Myocyte (in vitro differentiated cells): Measurements from ENCODE around the gene FHDC1. TPM values are rescaled to one million over a fixed set of nuclear protein-coding genes. Genes with fewer than 3 reads are reported as not detected.
"Not testable (repeated sequence)": the region's sequence is repeated elsewhere in the genome, so short reads cannot be mapped to it uniquely, and the experiment has no call there.

Experiments used
- DNase-seq: peaks from one replicate; pipeline ENCODE4 v3.0.0-alpha.2; 2012; ENCODE audit warnings: low read depth
- polyA plus RNA-seq: library from polyadenylated mRNA; unstranded; fragments of >200 nt; gene quantifications from one replicate; pipeline ENCODE4 v1.2.1, GENCODE V29; 2012; ENCODE audit warnings: missing spikeins
- total RNA-seq: library from RNA; depleted of rRNA; stranded (reverse); fragments of >200 nt; gene quantifications from 2 replicates; pipeline ENCODE4 v1.2.3, GENCODE V29; 2014

Gene FHDC1, protein sequence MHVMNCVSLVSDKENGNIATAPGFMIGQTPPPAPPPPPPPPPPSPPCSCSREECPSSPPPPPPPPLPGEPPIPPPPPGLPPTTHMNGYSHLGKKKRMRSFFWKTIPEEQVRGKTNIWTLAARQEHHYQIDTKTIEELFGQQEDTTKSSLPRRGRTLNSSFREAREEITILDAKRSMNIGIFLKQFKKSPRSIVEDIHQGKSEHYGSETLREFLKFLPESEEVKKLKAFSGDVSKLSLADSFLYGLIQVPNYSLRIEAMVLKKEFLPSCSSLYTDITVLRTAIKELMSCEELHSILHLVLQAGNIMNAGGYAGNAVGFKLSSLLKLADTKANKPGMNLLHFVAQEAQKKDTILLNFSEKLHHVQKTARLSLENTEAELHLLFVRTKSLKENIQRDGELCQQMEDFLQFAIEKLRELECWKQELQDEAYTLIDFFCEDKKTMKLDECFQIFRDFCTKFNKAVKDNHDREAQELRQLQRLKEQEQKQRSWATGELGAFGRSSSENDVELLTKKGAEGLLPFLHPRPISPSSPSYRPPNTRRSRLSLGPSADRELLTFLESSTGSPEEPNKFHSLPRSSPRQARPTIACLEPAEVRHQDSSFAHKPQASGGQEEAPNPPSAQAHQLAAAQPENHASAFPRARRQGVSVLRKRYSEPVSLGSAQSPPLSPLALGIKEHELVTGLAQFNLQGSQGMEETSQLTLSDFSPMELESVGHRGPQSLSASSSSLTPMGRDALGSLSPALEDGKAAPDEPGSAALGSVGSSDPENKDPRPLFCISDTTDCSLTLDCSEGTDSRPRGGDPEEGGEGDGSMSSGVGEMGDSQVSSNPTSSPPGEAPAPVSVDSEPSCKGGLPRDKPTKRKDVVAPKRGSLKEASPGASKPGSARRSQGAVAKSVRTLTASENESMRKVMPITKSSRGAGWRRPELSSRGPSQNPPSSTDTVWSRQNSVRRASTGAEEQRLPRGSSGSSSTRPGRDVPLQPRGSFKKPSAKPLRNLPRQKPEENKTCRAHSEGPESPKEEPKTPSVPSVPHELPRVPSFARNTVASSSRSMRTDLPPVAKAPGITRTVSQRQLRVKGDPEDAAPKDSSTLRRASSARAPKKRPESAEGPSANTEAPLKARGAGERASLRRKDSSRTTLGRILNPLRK
- 0.72 and 0.73 TPM in 2 replicates for total RNA-seq
- 0.45 TPM for polyA plus RNA-seq

DNA sequence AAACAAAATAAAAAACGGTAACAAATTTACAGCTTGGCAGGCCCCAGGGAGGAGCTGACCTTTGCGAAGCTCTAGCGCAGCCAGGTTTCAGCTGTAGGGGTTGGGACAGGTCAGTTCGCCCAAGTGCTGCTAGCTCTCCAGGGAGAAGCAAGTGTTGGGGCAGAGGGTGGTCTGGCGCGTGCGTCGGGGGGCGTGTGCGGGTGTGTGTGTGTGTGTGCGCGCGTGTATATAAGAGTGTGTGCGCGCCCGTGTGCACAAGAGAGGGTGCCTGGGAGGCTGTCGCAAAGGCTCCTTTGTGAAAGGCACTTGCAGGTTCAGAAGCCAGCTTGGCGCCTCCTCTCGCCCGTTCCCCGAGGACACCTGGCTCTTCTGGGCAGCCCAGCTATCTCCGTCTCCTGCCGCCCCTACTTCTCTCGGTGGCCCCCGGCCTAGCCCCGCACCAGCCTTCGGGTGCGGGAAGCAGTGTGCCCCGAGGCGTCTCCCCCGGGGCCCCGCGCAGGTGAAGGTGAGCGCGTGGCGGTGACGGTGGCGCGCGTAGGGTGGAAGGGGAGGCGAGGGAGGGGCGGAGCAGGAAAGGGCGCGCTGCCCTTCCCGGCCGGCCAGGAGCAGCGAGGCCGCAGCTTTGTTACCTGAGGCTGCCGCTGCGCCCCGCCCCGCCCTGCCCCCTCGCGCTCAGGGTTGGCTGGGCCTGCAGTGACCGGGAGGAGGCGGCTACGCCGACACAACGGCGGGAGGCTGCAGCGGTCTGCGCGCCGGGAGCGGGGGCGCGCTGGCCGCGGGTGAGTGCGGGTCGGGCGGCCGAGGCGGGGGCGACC is at the start of gene FHDC1:
FHDC1 (plus strand) TSS at position 693 of the 815 bp plus-strand sequence. CDS start 6,735 bp downstream, outside the sequence.
- DNase-seq, result peak; percentile 4

DNA sequence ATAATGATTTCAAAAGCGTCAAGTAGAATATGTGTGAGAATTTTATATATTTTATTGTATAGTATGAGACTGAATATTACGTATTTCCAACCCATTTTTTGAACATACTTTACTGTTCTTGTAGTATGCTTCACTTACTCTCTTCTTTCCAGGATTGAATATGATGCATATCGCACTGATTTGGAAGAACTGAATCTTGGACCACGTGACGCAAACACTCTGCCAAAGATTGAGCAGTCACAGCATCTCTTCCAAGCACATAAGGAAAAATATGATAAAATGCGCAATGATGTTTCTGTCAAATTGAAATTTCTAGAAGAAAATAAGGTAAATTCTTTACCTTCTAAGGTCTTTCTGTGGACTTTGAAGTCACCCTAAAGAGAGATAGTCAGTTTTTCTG is 48.1 kb upstream of the FHDC1 start:
- DNase-seq, result no peak

DNA sequence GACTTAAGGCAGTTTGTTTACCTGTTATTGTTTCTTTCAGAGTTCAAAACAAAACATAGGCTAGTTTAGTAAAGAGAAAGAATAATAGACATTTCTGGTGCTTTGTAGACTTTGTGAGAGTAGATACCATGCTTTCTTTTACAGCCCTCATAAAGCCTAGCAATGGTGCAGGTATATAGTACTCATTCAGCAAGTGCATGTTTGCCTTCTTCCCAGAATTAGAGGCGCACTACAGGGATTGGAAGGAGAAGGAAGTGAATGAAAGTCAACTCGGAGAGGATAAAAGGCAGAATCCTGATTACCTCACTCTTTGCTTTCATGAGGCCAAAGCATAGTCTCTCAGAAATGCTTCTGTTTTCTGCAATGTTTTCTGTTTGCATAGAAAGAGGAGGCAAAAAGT is 43.1 kb upstream of the FHDC1 start:
- DNase-seq, result no peak

DNA sequence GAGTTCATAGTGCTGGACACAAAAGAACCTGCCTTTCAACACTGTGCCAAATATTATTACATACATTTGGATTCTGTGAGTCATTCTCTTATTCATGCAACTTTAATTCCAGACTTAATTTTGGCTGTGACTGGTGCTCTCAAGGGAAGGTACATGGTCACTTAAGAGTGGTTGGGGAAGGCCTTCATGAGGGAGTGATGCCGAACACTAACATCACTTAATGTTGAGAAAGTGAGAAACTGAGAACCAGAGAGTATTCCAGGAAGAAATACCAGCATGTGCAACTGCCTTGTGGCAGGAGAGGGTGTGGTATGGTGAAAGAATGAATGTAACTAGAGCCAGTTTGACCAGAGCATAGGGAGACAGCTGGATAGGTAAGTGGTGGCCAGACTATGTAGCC is 41.5 kb upstream of the FHDC1 start:
- DNase-seq, result peak; percentile 16

DNA sequence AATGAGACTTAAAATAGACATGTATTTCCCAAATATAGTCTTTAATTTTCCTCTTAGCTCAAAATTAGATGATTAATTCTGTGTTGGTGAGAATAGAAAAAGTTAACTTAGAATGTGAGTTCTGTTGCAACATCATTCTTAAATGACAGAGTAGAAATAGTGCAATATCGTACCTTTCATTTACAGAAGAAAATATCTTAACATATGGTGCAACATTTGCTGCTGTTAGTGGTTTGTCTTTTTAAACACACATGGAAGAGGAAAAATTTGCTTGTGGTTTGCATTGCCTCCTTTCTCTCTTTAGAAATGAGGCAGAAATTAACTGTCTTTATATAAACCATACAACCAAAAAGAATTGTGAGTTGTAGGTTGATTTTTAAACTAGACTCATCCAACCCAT is 39.3 kb upstream of the FHDC1 start:
- DNase-seq, result no peak

DNA sequence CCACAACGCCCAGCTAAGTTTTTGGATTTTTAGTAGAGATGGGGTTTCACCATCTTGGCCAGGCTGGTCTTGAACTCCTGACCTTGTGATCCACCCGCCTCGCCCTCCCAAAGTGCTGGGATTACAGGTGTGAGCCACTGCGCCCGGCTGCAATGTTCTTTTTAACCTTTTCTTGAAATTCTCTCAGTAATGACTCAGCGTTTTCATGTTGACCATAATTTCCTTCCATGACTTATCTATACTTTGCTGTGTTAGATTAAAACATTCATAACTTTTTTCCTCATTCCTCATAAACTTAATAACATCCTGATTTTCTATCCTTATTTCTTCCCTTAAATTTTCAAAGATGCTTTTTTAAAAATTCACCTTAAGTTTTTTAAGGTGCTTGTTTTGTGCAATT is 38.0 kb upstream of the FHDC1 start:
- not testable (repeated sequence) for DNase-seq

DNA sequence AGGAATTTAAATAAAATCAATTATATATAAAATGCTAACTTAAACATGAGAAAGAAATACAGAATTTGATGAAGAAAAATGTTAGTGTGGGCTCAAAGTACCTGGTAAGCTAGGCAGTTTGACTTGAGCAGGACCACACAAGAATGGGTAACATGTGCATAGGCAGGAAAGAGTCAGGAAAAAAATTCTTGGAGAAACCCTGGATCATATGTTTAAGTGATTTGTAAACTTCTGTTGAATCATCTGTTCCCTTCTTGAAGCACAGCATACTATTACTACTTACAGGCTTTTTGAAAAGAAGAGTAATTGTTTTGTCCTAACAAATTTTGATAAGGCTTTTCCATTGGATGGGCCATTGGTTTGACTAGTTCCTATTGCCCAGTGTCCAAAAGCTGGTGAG is 37.5 kb upstream of the FHDC1 start:
- DNase-seq, result no peak

DNA sequence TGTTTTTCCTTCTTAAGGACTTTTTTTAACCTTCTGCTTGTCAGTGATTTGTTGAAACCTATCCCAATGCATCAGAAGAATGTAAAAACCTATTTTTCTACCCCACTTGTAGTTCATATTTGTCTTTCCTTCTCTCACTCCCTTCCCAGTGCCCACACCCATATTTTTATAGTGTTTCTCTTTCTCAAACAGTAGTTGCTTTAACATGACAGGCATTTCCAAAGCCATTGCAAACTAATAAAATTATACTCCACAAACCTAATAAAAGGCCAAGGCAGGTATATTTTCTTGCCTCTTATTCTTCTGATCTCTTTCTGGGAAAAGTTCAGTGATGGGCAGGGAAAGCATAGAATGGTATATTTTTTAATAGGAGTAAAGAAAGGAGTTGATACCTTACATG is 35.7 kb upstream of the FHDC1 start:
- no peak for DNase-seq

DNA sequence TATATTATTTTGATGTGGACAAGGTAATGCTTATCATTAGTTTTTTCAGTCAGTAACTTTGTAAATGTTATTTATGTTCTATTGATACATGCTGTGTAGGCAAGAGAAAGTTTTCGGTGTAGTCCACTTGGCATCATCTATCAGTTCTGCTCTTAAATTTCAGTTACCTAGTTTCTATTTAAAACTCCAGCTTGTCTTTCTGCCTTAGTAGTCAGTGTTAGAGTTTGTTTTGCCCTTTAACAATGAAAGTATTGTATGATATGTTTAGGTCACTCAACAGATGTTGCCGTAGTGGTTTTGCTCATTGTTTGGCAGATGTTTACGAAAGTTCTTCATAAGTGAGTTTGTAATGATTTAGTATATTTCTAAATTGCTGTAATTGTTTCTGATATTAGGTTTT is 34.9 kb upstream of the FHDC1 start:
- peak; percentile 6 for DNase-seq

DNA sequence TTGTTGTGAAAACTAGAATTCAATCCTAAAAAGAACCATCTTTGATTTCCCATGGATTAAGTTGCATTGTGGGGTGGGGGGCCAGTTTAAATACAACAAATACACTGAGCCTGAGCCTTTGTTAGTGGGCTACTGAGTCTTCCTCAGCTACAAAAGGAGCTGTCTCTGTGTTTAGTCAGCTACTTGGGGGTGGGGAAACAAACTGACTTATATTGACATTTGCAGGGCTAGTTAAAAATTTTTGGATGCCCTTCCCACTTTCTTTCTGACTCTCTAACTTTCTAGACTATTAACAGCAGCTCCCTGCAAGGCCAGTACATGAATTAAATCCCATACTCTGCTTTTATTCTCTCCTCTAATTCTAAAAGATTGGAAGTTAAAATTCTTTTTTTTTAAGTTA is 32.5 kb upstream of the FHDC1 start:
- no peak for DNase-seq

DNA sequence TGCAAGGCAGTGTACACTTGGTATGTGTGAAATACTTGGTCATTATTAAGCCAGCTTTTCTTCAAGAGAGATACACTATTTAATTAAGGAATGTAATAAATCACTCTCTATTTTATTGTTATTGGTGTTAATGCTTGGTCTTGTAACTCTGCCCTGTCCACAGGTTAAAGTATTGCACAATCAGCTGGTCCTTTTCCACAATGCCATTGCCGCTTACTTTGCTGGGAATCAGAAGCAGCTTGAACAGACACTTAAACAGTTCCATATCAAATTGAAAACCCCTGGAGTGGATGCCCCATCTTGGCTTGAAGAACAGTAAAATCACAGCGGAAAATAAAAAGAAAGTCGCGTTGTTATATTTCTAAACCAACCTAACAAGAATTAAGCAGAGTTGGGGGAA is 26.2 kb upstream of the FHDC1 start:
- DNase-seq, result no peak

DNA sequence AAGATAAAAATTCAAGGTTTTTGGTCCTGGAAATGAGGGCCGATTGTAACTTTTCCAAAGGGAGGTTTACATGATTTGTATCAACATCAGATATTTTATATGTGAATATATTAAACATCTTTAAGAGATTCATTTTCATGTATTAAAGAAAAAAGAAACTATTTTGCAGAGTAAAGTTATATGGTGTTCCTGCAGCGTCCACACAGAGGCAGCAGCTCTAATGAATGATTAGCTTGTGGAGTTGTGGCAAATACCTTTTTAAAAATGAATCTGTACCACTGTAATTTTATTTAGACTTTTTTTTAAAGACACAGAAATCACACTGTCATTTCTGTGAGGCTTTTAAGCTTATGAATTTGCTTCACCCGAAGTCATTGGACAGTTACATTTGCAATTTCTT is 25.6 kb upstream of the FHDC1 start:
- no peak for DNase-seq

DNA sequence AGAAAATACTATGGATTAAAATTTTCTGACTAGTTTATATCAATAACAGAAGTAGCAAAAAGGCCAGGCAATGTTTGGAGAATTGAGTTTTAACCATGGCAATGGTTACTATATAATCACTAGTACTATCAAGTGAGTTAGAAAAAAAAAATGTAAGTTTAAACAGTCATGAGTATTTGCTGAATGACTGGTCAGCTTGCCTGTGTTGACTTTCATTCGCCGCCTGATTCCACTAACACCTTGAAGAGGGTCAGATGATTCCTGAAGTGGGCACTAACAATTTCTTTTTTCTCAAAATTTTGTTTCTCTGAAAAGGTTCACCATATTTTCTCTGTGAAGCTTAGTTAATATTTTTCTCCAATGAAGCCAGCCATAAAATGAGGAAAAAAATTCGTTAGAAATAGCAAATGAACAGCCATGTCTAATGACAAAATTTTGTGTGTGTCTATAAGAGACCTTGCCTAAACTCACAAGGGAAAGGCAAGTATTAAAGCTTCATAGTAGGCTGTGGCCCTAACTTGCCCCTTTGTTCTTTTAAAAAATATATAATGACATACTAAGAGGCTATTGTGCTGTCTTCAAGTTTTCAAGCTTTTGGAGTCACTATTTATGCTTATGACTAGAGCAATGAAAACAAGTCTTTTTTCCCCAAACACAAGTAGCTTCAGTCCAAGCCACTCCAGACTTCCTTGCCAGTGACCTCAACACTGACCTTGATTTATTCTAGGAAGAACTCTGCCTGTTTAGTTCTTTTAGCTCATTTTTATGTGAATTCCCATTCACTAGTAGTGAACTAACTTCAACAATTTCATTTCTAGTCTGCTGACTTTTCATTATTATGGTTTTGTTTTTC is 18.4 kb upstream of the FHDC1 start:
- no peak for DNase-seq

DNA sequence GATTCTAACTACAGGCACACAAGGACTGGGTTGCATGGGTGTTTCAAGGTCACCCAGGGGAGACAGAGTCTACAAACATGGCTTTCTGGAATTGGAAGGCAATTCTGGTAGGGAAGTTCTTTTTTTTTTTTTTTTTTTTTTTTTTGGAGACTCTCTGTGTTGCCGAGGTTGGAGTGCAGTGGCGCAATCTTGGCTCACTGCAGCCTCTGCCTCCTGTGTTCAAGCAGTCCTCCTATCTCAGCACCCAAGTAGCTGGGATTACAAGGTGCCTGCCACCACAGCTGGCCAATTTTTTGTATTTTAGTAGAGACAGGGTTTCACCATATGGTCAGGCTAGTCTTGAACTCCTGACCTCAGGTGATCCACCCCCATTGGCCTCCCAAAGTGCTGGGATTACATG is 16.3 kb upstream of the FHDC1 start:
- no peak for DNase-seq

DNA sequence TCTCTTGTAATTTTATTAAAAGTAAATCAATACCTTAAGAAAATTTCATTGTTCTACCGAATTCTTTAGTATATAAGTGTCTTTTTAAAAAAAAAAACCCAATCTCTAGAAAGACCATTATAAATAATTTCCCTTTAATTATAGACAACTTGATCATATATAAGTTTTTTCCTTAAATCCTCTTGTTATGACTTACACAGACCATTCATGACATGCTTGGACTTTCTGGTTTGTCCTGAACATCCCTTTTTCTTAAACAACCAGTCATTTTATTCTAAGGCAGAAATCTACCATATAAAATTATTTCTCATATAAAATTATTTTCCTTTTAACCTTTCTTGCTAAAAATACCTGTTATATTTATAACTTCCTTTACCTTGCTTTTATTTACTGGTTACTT is 15.4 kb upstream of the FHDC1 start:
- DNase-seq, result no peak

DNA sequence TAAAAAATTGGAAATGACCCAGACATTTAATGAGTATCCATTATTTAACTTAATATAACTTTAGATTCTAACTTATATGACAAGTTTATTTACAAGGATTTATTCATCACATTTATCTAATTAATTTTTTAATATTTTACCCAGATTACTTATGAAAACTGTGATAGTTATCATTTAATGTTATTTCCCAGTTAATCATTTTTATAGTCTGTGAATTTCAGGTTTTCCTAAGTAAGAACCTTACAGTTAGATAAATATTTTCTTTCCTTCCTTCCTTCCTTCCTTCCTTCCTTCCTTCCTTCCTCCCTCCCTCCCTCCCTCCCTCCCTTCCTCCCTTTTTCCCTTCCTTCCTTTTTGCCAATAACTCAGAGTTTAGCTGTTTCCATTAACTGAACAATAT is 14.8 kb upstream of the FHDC1 start:
- DNase-seq, result no peak

DNA sequence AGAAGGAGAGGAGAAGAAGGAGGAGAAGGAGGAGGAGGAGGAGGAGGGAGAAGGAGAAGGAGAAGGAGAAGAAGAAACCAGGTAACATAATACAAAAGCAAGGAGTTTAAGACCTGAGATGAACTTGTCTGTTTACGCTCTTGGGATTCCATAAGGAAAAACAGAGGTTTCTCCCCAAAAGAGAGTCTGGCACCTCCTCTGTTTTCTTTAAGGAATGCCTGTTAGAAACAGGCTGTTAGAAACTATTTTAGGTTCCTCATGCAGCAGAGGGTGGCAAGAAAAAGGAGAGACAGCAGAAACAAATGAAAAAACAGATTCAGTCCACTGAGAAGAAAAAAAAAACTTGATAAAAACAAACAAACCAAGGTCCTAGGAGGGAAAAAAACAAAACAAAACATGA is 10.3 kb upstream of the FHDC1 start:
- DNase-seq, result no peak

DNA sequence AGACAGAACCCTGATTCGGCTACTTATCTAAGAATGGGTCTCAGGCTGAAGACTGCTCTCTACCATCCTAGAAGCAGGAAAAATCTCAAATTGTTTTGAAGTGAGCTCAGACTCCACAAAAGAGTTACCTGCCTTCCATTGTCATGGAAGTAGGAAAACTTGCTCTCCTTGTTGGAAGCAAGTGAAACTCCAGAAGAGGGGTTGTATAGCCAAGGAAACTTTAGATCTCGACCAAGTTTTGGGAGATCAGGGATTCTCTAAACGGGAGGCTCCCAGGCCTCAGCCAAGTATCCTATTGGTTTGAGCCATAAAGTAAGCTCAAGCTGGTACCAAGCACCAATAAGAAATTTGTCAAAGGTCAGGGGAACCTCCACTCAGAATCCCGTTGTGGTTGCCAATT is 9.2 kb upstream of the FHDC1 start:
- DNase-seq, result no peak

DNA sequence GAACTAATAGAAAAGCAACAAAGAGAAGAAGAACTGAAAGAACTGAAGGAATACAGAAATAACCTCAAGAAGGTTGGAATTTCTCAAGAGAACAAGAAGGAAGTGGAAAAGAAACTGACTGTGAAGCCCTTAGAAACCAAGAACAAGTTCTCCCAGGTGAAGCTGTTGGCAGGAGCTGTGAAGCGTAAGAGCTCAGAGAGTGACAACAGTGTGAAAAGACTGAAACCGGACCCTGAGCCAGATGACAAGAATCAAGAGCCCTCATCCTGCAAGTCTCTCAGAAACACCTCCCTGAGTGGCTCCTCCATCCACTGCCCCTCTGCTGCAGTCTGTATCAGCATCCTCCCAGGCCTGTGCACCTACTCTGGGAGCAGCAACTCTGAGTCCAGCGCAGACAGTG is 8.4 kb upstream of the FHDC1 start:
- no peak for DNase-seq

DNA sequence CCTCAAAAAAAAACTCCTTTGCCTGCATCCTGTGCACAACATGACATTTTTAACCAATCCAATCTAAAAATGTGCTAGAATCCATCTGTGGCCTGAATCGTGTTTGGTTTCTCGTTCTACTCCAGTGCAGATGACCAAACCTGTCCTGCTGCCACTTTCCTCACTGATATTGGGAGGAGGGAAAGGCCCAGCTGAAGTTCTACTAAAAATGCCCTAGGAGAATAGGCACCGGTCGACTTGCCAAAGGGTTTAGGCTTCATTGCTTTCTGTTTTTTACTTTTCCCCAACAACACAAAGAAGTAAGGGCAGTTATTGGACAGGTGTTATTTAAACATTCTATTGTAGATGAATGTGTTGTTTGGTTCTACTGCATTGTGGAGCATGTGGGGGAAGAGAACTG is 7.8 kb upstream of the FHDC1 start:
- no peak for DNase-seq
